WTC11 (cell line): ENCODE measurements around the gene SNX14. TPM values are rescaled to one million over a fixed set of nuclear protein-coding genes. Genes with fewer than 3 reads are reported as not detected.

Source experiments
- ATAC-seq: fragments of 200-7000 bp; cut with Tn5 transposase; 2 replicates; pipeline ENCODE4 v1.10.0; 2021; ENCODE audit warnings: mild to moderate bottlenecking, moderate library complexity
- CTCF ChIA-PET: fragments of 300-600 bp; sonication (Branson Sonifier 250); formaldehyde crosslinking; loops from one replicate; lab custom pipeline; 2021; ENCODE audit warnings: antibody characterized with exemption; lab: Charles Lee
- POLR2A ChIA-PET: fragments of 350-600 bp; sonication (Branson Sonifier 250); formaldehyde crosslinking; loops from one replicate; lab custom pipeline; 2021; ENCODE audit warnings: antibody characterized with exemption; lab: Charles Lee
- DNase-seq: peaks from one replicate; pipeline ENCODE4 v3.0.0; 2021; ENCODE audit warnings: low spot score
- H3K27ac Mint-ChIP-seq: 2 replicates; pipeline ENCODE4 v1.8.0; 2021; ENCODE audit warnings: mixed read lengths
- H3K27me3 Mint-ChIP-seq: 2 replicates; pipeline ENCODE4 v1.8.0; 2021; ENCODE audit warnings: low read depth, mild to moderate bottlenecking, moderate library complexity, mixed read lengths
- H3K36me3 Mint-ChIP-seq: 2 replicates; pipeline ENCODE4 v1.8.0; 2021; ENCODE audit warnings: mixed read lengths
- H3K4me1 Mint-ChIP-seq: 2 replicates; pipeline ENCODE4 v1.8.0; 2022; ENCODE audit warnings: mixed read lengths
- H3K4me3 Mint-ChIP-seq: 2 replicates; pipeline ENCODE4 v1.8.0; 2021; ENCODE audit warnings: mild to moderate bottlenecking, moderate library complexity, mixed read lengths
- H3K9me3 Mint-ChIP-seq: 2 replicates; pipeline ENCODE4 v1.8.0; 2021; ENCODE audit warnings: mixed read lengths
- CREB1 ChIP-seq: sonication (generic); formaldehyde crosslinking; IDR thresholded peaks from 2 replicates; pipeline ENCODE4 v1.8.0; 2023; ENCODE audit warnings: mild to moderate bottlenecking, missing genetic modification reagents
- EMX1 ChIP-seq: fragments of 250-450 bp; sonication (Bioruptor Pico); IDR thresholded peaks from 2 replicates; pipeline ENCODE4 v1.8.0; 2021; ENCODE audit warnings: mild to moderate bottlenecking
- KAT7 ChIP-seq: sonication (generic); formaldehyde crosslinking; IDR thresholded peaks from 2 replicates; pipeline ENCODE4 v1.8.1; 2023; ENCODE audit warnings: missing genetic modification reagents, mild to moderate bottlenecking, borderline replicate concordance
- MXD4 ChIP-seq: fragments of 250-450 bp; sonication (Bioruptor Pico); IDR thresholded peaks from 2 replicates; pipeline ENCODE4 v1.8.0; 2021; ENCODE audit warnings: mild to moderate bottlenecking, moderate library complexity, borderline replicate concordance
- NR1H2 ChIP-seq: sonication (generic); formaldehyde crosslinking; IDR thresholded peaks from 2 replicates; pipeline ENCODE4 v1.9.0; 2021; ENCODE audit warnings: mild to moderate bottlenecking, moderate library complexity, missing genetic modification reagents
- RORB ChIP-seq: fragments of 250-450 bp; sonication (Bioruptor Pico); IDR thresholded peaks from 2 replicates; pipeline ENCODE4 v1.9.0; 2021; ENCODE audit warnings: mild to moderate bottlenecking
- ZBTB43 ChIP-seq: sonication (generic); formaldehyde crosslinking; IDR thresholded peaks from 2 replicates; pipeline ENCODE4 v1.8.1; 2023; ENCODE audit warnings: mild to moderate bottlenecking, missing genetic modification reagents
- ZNF219 ChIP-seq: sonication (generic); formaldehyde crosslinking; IDR thresholded peaks from 2 replicates; pipeline ENCODE4 v1.8.0; 2023; ENCODE audit warnings: missing genetic modification reagents, mild to moderate bottlenecking, borderline replicate concordance
- ZNF396 ChIP-seq: fragments of 250-450 bp; sonication (Bioruptor Pico); IDR thresholded peaks from 2 replicates; pipeline ENCODE4 v1.8.0; 2021; ENCODE audit warnings: mild to moderate bottlenecking, moderate library complexity, borderline replicate concordance
- ZNF532 ChIP-seq: fragments of 250-450 bp; sonication (Bioruptor Pico); IDR thresholded peaks from 2 replicates; pipeline ENCODE4 v1.9.0; 2021; ENCODE audit warnings: mild to moderate bottlenecking, borderline replicate concordance
- ZNF671 ChIP-seq: fragments of 250-450 bp; sonication (Bioruptor Pico); IDR thresholded peaks from 2 replicates; pipeline ENCODE4 v1.8.0; 2021; ENCODE audit warnings: mild to moderate bottlenecking
- total RNA-seq: library from RNA; stranded (reverse); gene quantifications from 3 replicates; pipeline ENCODE4 v1.2.3, GENCODE V29; 2021
- TF ChIP-seq, protein P1 (sequence below): fragments of 250-450 bp; sonication (Bioruptor Pico); conservative IDR thresholded peaks from 2 replicates; pipeline ENCODE4 v1.9.0; 2021; ENCODE audit warnings: mild to moderate bottlenecking
- TF ChIP-seq, protein P2 (sequence below): sonication (generic); formaldehyde crosslinking; IDR thresholded peaks from 2 replicates; pipeline ENCODE4 v1.8.1; 2023; ENCODE audit warnings: mild to moderate bottlenecking, missing genetic modification reagents, borderline replicate concordance
- TF ChIP-seq, protein P3 (sequence below): sonication (generic); formaldehyde crosslinking; IDR thresholded peaks from 2 replicates; pipeline ENCODE4 v1.8.0; 2023; ENCODE audit warnings: mild to moderate bottlenecking, missing genetic modification reagents
- TF ChIP-seq, protein P4 (sequence below): sonication (generic); formaldehyde crosslinking; IDR thresholded peaks from 2 replicates; pipeline ENCODE4 v1.8.1; 2023; ENCODE audit warnings: mild to moderate bottlenecking, moderate library complexity, missing genetic modification reagents

The SNX14 gene
- total RNA-seq, 1 experiment from 2014 or later, result 34.3 TPM

- no peak overlapping the region for H3K27ac Mint-ChIP-seq
- peaks cover 14% of the 10 kb centered on the region for H3K9me3 Mint-ChIP-seq
- peak overlapping the region; percentile 38; the same call in 1 of the 2 replicates for H3K4me3 Mint-ChIP-seq
- ChIA-PET POLR2A (no interaction called here), CTCF (no interaction called here)
- DNase-seq (no peak), ATAC-seq (no peak)
- peaks cover 18% of the 10 kb centered on the region for H3K27me3 Mint-ChIP-seq
- peaks cover 10% of the 10 kb centered on the region for H3K36me3 Mint-ChIP-seq
- TF ChIP-seq, protein P1, sequence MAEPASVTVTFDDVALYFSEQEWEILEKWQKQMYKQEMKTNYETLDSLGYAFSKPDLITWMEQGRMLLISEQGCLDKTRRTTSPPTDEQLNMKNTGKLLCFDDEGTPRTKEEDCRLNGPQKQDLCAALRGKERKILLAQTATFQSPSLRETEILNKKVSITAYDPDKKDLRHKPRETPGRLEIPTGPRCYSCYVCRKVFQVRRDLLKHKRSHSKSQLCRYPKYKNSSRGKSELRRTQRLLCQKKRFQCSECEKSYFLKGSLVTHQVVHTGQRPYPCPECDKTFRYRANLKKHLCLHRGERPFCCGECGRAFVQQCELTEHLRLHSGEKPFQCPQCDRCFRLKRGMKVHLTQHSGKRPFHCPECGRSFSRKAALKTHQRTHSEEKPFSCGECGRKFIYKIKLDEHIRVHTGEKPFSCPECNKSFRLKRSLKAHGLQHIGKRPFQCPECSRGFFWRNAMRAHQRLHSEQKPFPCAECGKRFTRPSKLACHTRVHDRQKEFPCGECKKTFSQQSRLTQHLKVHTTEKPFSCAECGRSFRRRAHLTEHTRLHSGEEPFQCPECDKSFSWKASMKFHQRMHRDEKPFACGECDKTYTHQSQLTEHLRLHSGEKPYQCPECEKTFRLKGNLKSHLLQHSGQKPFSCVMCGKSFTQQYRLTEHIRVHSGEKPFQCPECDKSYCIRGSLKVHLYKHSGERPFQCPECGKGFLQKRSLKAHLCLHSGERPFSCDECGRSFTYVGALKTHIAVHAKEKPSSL (CRISPR knock-in tag), result no peak
- TF ChIP-seq, protein P2, sequence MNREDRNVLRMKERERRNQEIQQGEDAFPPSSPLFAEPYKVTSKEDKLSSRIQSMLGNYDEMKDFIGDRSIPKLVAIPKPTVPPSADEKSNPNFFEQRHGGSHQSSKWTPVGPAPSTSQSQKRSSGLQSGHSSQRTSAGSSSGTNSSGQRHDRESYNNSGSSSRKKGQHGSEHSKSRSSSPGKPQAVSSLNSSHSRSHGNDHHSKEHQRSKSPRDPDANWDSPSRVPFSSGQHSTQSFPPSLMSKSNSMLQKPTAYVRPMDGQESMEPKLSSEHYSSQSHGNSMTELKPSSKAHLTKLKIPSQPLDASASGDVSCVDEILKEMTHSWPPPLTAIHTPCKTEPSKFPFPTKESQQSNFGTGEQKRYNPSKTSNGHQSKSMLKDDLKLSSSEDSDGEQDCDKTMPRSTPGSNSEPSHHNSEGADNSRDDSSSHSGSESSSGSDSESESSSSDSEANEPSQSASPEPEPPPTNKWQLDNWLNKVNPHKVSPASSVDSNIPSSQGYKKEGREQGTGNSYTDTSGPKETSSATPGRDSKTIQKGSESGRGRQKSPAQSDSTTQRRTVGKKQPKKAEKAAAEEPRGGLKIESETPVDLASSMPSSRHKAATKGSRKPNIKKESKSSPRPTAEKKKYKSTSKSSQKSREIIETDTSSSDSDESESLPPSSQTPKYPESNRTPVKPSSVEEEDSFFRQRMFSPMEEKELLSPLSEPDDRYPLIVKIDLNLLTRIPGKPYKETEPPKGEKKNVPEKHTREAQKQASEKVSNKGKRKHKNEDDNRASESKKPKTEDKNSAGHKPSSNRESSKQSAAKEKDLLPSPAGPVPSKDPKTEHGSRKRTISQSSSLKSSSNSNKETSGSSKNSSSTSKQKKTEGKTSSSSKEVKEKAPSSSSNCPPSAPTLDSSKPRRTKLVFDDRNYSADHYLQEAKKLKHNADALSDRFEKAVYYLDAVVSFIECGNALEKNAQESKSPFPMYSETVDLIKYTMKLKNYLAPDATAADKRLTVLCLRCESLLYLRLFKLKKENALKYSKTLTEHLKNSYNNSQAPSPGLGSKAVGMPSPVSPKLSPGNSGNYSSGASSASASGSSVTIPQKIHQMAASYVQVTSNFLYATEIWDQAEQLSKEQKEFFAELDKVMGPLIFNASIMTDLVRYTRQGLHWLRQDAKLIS (CRISPR knock-in tag), result no peak
- TF ChIP-seq KAT7 (CRISPR knock-in tag) (no peak), ZNF532 (CRISPR knock-in tag) (no peak), NR1H2 (no peak), ZNF671 (CRISPR knock-in tag) (no peak), EMX1 (CRISPR knock-in tag) (no peak), ZBTB43 (CRISPR knock-in tag) (no peak), ZNF219 (CRISPR knock-in tag) (no peak), CREB1 (CRISPR knock-in tag) (no peak), RORB (CRISPR knock-in tag) (no peak), MXD4 (CRISPR knock-in tag) (no peak), ZNF396 (no peak)
- TF ChIP-seq, protein P3, sequence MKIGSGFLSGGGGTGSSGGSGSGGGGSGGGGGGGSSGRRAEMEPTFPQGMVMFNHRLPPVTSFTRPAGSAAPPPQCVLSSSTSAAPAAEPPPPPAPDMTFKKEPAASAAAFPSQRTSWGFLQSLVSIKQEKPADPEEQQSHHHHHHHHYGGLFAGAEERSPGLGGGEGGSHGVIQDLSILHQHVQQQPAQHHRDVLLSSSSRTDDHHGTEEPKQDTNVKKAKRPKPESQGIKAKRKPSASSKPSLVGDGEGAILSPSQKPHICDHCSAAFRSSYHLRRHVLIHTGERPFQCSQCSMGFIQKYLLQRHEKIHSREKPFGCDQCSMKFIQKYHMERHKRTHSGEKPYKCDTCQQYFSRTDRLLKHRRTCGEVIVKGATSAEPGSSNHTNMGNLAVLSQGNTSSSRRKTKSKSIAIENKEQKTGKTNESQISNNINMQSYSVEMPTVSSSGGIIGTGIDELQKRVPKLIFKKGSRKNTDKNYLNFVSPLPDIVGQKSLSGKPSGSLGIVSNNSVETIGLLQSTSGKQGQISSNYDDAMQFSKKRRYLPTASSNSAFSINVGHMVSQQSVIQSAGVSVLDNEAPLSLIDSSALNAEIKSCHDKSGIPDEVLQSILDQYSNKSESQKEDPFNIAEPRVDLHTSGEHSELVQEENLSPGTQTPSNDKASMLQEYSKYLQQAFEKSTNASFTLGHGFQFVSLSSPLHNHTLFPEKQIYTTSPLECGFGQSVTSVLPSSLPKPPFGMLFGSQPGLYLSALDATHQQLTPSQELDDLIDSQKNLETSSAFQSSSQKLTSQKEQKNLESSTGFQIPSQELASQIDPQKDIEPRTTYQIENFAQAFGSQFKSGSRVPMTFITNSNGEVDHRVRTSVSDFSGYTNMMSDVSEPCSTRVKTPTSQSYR (CRISPR knock-in tag), result no peak
- TF ChIP-seq, protein P4, sequence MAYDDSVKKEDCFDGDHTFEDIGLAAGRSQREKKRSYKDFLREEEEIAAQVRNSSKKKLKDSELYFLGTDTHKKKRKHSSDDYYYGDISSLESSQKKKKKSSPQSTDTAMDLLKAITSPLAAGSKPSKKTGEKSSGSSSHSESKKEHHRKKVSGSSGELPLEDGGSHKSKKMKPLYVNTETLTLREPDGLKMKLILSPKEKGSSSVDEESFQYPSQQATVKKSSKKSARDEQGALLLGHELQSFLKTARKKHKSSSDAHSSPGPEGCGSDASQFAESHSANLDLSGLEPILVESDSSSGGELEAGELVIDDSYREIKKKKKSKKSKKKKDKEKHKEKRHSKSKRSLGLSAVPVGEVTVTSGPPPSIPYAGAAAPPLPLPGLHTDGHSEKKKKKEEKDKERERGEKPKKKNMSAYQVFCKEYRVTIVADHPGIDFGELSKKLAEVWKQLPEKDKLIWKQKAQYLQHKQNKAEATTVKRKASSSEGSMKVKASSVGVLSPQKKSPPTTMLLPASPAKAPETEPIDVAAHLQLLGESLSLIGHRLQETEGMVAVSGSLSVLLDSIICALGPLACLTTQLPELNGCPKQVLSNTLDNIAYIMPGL, result no peak
- peaks cover 16% of the 10 kb centered on the region for H3K4me1 Mint-ChIP-seq
Measured at GRCh38 chr6:85591207-85591606, 2.5 kb downstream of the SNX14 start.
